Stromal cell of bone marrow (primary cell): ENCODE data around the gene PLPPR2.
"Not testable (repeated sequence)": the region's sequence is repeated elsewhere in the genome, so short reads cannot be mapped to it uniquely, and the experiment has no call there.

ENCODE experiments used
- DNase-seq: peaks from one replicate; pipeline ENCODE4 v3.0.0-alpha.2; 2012; ENCODE audit warnings: low read depth

PLPPR2 gene

GRCh38 chr19:11339254-11340098, 15.8 kb upstream of the PLPPR2 start, which contains the start of gene RAB3D:
TSS of gene RAB3D (minus strand) at chr19:11339657. CDS start at chr19:11337399, 2,258 bp downstream.
- peak; percentile 64 for DNase-seq

GRCh38 chr19:11340099-11340467, 15.1 kb upstream of the PLPPR2 start:
- not testable (repeated sequence) for DNase-seq

DNA sequence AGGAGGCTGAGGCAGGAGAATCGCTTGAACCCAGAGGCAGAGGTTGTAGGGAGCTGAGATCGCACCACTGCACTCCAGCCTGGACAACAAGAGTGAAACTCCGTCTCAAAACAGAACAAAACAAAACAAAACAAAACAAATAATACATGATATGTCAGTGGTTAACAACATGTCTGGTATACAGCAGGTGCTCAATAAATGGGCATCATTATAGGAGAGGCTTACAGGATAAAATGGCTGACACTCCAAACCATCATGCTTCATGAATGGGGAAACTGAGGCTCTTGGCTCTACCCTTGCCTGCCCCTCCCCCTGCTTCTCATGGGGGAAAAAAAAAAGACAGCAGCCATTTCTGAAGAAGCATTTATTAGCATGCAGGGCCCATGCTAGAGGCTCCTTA, 12.8 kb upstream of the PLPPR2 start:
- DNase-seq, result no peak

DNA sequence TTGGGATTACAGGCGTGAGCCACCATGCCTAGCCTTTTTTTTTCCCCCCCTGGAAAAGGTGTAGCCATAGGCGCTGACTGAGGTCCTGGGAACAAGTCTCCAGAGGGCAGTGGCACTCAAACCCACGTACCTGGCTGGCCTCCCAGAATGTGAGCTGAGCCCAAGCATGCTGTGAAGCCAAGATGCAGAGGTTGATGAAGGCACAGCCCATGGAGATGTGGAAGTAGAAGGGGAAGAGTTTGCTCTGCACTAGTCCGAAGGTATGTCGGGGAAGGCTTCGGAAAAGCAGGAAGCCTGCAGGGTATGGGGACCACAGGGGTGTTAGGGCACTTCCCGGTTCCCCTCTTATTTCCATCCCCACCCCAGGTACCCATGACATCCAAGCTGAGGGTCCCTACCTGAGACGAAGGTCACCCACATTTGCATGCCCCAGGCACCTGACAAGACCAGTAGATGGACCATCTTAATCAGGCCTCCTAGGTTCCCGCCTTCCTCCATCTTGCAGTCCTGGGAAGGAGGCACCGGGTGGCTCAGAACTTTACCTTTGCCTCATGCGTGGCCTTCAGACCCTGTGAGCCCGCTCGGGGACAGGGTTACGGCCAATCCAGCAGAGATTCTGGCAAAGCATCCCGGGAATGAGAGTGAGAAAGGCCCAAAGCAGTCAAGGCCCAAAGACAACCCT, 10.0 kb upstream of the PLPPR2 start:
- no peak for DNase-seq

- peak; percentile 95 for DNase-seq
Measured at GRCh38 chr19:11346104-11346940, 8.9 kb upstream of the PLPPR2 start, which contains the start of the genes CCDC159 and TMEM205. TSS of gene CCDC159 (plus strand) at chr19:11346519. CDS start at chr19:11346607, 88 bp downstream. TSS of gene TMEM205 (minus strand) at chr19:11346268. CDS start at chr19:11345619, 649 bp downstream.

DNA sequence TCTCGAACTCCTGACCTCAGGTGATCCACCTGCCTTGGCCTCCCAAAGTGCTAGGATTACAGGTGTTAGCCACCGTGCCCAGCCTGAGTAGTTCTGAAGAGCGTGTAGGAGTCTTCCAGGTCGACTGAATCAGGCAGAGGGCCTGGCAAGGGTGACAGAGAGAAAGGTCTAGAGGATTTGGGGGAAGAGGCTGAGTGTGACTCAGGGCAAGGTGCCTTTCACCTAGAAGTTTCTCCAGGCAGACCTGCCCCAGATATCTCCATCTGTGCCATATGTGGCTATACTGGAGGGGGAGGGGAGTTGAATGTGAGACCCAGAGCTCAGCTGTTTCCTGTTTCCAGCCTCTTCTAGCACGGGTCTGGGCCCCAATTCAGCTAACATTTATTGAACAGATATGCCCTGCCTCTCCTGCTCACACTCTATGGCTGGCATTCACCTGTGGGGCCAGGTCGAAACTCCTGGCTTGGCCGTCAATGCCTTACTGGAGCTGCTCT, 7.6 kb upstream of the PLPPR2 start:
- DNase-seq, result no peak

DNA sequence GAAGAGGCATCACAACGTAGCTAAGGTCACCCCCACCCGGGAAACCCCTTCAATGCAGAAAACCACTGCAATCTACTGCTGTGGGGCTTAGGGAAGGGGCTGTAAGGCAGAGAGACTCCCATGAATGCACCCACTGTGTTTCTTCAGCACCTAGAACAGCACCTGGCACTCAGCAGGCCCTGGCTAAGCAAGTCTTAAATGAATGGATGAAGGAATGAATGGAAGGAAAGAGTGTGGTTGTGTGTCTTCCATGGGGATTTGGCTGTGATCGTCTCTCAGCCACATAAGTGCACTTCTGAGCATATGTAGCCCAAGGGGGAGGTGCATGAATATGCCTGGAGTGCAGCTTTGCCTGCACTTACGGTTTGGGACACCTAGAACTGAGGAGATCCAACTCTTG, 6.1 kb upstream of the PLPPR2 start:
- DNase-seq, result no peak

DNA sequence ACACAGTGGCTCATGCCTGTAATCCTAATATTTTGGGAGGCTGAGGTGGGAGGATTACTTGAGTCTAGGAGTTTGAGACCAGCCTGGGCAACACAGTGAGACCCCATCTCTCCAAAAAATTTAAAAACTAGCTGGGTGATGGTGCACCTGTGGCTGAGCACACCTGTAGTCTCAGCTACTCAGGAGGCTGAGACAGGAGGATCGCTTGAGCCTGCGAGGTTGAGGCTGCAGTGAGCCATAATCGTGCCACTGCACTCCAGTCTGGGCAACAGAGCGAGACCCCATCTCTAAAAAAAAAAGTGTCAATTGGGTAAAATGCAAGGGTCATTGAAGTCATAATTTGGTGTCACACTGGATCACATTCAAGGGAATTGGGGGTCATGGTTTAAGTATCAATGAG, 1.1 kb upstream of the PLPPR2 start:
- DNase-seq, result not testable (repeated sequence)

GRCh38 chr19:11356074-11356397, 804 bp downstream of the PLPPR2 start:
- DNase-seq, result no peak

GRCh38 chr19:11356676-11357550, 1.7 kb downstream of the PLPPR2 start:
- DNase-seq, result no peak

DNA sequence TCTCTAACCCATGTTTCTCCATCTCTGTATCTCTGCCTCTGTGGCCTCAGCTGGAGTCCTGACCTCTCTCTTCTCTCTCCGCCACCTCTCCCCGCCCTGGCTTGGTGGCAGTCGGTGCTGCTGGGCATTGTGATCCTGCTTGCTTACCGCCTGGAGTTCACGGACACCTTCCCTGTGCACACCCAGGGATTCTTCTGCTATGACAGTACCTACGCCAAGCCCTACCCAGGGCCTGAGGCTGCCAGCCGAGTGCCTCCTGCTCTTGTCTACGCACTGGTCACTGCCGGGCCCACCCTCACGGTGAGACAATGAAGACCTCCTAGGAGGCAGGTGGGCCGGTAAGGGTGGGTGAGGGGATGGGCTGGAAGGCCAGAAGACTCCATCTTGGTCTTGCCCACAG, 4.2 kb downstream of the PLPPR2 start:
- DNase-seq, result no peak

DNA sequence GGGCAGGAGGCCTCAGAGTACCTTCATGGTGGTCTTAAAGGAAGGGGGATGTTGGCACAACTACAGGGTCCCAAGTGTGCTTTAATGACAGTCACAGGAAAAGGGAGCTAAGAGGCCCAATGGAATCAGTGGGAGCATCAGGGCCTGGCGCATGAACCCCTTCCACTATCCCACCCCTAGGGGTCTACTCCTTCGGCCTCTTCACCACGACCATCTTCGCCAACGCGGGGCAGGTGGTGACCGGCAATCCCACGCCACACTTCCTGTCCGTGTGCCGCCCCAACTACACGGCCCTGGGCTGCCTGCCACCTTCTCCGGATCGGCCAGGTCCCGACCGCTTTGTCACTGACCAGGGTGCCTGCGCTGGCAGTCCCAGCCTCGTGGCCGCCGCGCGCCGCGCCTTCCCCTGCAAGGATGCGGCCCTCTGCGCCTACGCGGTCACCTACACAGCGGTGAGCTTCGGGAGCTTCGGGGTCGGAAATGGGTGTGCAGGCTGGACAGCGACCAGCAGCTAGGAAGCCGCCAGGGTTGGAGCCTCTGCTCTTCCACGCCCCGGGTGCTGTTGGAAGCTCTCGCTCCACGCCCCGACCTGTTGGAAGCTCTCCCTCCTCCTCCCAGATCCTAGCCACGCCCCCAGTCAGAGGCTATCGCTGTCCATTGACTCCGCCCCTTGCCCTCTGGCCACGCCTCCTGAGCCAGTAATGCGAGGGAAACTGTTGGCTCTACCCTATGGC, 6.0 kb downstream of the PLPPR2 start:
- no peak for DNase-seq

DNA sequence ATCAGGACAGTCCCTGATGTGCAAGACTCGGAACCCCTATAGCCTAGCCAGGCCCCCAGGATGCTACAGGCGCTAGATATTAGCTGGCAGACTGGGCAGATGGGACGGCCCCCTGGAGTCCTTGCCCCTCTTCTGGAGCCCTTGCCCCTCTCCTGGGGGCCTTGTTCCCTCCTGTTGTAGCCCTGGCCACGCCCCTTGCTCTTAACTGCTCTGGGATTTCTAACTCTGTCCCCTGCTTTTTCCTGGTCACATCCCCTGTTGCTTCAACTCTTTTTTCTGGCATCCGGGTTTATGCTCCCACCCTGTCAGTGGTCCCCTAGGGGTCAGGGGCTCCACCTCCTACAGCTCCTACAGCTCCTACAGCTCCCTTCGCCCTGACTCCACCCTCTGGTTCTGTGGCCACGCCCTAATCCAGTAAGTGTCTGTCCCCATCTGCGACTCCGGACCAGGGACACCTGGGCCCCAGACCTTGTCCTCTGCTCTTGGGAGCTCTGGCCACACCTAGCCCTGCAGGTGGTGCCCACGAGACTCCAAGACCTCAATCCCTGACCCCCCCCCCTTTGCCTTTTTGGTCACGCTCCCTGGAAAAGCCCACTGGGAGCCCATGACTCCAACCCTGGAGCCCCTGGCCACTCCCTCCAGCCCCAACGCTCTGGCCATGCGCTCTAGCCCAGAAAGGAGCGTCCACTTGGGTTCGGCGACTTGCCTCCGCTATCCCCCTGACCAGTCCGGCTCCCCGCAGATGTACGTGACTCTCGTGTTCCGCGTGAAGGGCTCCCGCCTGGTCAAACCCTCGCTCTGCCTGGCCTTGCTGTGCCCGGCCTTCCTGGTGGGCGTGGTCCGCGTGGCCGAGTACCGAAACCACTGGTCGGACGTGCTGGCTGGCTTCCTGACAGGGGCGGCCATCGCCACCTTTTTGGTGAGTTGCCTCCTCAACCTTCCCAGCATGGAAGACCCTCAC, 6.8 kb downstream of the PLPPR2 start:
- DNase-seq, result no peak

- DNase-seq, result no peak
Measured at GRCh38 chr19:11363881-11364280, 8.6 kb downstream of the PLPPR2 start.

GRCh38 chr19:11364296-11364904, 9.2 kb downstream of the PLPPR2 start:
- DNase-seq, result no peak

DNA sequence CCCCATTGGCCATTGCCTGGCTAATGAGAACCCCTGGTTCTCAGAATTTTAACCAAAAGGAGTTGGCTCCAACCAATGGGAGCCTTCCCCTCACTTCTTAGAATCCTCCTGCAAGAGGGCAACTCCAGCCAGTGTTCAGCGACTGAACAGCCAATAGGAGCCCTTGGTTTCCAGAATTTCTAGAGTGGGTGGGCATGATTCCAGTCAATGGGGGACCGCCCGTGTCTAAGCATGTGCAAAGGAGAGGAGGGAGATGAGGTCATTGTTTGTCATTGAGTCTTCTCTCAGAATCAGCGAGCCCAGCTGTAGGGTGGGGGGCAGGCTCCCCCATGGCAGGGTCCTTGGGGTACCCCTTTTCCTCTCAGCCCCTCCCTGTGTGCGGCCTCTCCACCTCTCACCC, 9.7 kb downstream of the PLPPR2 start:
- no peak for DNase-seq

DNA sequence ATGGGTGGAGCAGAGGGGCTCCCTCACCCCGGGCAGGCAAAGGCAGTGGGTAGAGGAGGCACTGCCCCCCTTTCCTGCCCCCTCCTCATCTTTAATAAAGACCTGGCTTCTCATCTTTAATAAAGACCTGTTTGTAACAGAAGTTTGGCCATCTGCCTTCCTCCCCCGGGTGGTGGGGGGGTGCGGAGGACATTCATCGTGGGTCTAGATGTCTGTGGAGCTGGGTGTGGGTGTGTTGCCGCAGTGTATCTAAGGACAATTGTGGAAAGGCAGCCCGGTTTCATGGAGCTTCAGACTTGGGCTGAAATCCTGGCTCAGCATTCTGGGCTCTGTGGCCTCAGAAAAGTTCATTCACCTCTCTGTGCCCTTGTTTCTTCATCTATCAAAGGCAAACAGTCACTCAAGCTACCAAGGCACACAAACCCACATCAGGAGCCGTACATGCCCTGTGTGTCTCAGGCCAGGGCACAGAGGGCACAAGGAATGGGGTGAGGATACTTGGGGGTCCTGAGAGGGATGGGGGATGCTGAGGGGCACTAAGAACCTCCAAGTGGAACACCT, 10.4 kb downstream of the PLPPR2 start:
- DNase-seq, result no peak

- no peak for DNase-seq
Measured at GRCh38 chr19:11367528-11367927, 12.3 kb downstream of the PLPPR2 start.

GRCh38 chr19:11370744-11371143, 15.5 kb downstream of the PLPPR2 start:
- DNase-seq, result no peak
